NOMO-1 (cell line): Measurements from ENCODE around the gene RHOH.
A peak's percentile ranks its signal among the peaks of the same experiment; 100 is the strongest.

Experiments used
- DNase-seq, 2 experiments: peaks; one replicate each; lab custom pipeline; 2025; ENCODE audit not compliant: unreplicated experiment in 2 of 2; lab: John Stamatoyannopoulos, UW

Gene RHOH

DNA sequence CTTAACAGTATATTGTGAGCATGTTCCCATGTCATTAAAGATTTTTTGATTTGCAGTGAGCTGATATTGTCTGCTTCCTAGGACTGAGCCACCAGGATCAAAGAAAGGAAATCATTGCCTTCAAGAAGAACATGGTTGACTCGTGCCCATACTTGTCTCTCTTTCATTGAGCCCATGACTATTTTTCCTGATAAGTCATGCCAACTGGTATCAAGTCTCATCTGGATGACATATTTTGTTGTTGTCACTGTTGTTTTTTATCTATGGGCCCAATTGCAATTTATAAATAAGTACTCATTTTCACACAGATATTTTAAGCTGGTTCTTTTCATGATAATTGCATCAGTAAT is 10.2 kb upstream of the RHOH start:
- no peak for DNase-seq

GRCh38 chr4:40187386-40187906 is 9.4 kb upstream of the RHOH start:
- no peak for DNase-seq

- no peak for DNase-seq
Measured at GRCh38 chr4:40190019-40190418, 6.8 kb upstream of the RHOH start.

DNA sequence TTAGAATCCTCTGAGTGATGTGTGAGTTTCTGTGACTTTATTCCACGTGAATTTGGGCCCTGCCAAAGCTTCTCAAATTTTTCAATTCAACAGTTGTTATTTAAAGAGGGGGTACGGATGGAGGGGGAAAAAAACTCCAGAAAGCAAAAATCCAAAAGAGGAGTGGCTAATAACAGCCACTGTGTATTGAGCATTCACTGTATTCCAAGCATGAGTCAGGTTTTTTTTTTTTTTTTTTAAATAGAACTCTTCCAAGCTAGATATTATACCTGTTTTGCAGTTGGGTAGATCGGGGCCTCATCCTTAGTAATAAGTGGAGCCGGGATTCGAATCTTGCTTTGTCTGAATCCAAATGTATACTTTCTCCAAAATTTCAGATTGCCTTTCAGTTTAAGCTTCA is 6.4 kb upstream of the RHOH start:
- no peak for DNase-seq

- peak; percentile 13 to 56 for DNase-seq
Measured at GRCh38 chr4:40190880-40191815, 5.7 kb upstream of the RHOH start.

GRCh38 chr4:40192114-40193015 is 4.5 kb upstream of the RHOH start:
- DNase-seq, result no peak

GRCh38 chr4:40193016-40193571 is 3.7 kb upstream of the RHOH start:
- no peak for DNase-seq

GRCh38 chr4:40193578-40193977 is 3.3 kb upstream of the RHOH start:
- no peak for DNase-seq

DNA sequence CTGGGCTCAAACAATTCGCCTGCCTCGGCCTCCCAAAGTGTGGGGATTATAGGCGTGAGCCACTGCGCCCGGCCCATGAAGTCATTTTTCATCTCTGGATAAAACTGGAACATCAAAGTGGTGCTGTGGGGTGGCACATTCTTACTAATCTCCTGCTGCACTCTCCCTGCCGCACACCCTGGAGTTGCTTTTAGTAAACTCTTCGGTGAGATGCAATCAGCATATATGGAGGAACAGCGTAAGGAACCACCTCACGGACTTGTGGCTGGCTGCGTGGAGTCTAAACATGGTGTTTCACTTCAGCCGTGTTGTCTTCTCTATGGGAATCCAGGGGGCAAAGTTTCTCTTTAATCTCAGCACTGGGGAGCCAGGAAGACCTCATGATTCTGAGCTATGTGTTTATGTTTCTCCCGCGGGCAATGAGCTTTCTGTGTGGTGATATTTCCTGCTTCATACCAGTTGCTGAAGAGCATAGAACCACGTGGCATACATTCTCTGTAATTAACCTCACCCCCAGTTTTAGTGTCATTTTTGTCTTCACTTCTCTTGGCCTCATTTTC is 2.1 kb upstream of the RHOH start:
- DNase-seq, result no peak

GRCh38 chr4:40195182-40196177 is 1.4 kb upstream of the RHOH start:
- DNase-seq, result no peak

GRCh38 chr4:40196272-40196671 is 559 bp upstream of the RHOH start:
- DNase-seq, result no peak

DNA sequence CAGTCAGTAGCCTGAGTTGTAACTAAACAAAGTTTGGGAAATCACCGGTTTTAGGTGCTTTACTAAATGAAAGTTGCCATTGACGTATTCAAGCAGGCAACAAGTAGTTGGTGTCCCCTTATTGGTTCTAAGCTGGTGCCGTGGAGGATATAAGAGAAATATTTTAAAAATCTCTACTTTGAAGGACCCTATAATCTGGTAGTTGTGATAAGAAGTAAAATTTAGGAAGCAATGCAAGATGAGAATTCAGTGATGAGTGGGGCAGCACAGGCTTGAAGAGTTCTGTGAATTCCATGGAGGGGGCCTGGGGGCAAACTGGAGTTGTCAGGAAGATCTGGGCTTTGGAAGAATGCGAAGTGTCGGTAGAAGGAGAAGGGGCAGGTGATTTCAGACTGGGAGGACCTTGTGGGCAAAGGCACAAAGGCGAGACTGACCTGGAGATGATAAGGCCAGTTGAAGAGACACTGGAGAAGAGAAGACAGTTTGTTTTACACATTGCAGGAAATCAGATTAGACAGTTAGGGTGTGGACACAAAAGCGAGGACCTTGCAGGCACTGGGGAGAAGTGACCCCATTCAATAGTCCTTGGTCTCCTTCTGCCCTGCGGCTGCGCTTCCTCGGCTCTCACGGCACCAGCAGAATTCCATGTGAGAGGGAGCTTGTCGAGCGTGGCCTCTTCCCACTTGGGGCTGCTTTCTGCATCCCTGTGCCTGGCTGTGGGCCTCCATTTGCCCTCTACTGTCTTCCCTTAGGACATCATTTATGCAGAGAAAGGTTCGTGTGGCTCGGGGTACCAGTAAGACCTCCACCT is 1.3 kb downstream of the RHOH start:
- DNase-seq, result no peak

GRCh38 chr4:40199179-40199670 is 2.4 kb downstream of the RHOH start:
- no peak for DNase-seq

DNA sequence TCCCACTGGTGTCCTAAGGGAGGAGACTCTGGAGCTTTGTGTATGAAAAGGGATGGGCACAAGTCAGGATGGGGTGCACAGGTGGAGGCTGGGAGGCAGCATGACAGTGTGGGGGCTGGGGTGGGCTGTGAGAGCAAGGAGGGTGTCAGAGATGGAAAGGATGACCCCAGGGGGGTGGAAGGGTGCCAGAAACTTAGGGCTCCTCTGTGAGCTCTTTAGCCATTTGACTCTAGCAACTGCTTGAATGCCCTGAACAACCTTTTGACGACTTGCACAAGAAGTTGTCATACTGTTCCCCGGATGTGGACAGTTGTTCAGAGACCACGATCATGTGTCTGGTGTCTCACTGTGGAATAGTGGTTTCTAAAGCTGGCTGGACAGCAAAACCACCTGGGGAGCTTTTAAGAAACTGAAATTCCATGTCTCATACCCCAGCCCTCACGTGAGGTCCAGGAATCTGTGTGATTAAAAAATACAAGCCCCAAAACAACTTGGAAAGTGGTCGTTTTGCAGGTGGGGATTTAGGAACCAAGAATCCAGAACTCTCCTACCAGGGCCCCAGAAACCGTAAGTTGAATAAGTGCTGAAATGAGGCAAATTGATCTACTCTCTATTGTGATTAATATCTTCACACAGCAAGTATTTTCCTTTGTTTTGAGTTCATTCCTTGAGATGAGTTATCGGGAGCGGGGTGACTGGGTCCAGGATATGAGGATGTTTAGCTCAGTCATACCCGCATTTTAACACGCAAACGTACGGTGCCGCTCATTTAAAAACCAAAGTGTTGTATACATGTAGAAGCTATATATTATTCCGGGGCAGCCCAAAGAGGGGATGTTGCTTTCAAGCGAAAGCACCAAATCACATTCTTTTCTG is 3.4 kb downstream of the RHOH start:
- DNase-seq, result peak in 1 of 2 experiments; percentile 38

GRCh38 chr4:40200875-40201801 is 4.3 kb downstream of the RHOH start:
- peak; percentile 45 to 81 for DNase-seq

DNA sequence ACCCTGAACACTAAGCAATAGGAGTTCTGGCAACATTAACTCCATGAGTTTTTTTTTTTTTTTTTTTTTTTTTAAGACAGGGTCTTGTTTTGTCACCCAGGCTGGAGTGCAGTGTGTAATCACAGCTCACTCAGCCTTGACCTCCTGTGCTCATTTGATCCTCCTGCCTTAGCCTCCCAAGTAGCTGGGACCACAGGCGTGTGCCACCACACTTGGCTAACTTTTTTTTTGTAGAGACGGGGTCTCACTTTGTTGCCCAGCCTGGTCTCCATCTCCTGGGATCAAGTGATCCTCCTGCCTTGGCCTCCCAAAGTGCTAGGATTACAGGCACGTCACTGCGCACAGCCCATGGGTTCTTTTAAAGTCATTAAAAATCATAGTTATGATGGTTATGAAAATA is 5.1 kb downstream of the RHOH start:
- no peak for DNase-seq

- DNase-seq, result no peak
Measured at GRCh38 chr4:40202474-40202873, 5.6 kb downstream of the RHOH start.
